Measurements from ENCODE around the gene IRX4.
"Not testable (repeated sequence)": the region's sequence is repeated elsewhere in the genome, so short reads cannot be mapped to it uniquely, and the experiment has no call there.

Gene IRX4

GRCh38 chr5:1877103-1878049 is 5.3 kb downstream of the IRX4 start:
- DNase-seq (ENCODE audit: low read depth), result no peak

- no peak for DNase-seq (ENCODE audit: low read depth)
Measured at GRCh38 chr5:1876660-1877064, 6.1 kb downstream of the IRX4 start.

- no peak for DNase-seq (ENCODE audit: low read depth)
Measured at GRCh38 chr5:1875843-1876659, 6.7 kb downstream of the IRX4 start.

- DNase-seq (ENCODE audit: low read depth), result no peak
Measured at GRCh38 chr5:1875281-1875842, 7.4 kb downstream of the IRX4 start.

- no peak for DNase-seq (ENCODE audit: low read depth)
Measured at GRCh38 chr5:1874771-1875220, 7.9 kb downstream of the IRX4 start.

GRCh38 chr5:1874348-1874747 is 8.4 kb downstream of the IRX4 start:
- DNase-seq (ENCODE audit: low read depth), result no peak

- no peak for DNase-seq (ENCODE audit: low read depth)
Measured at GRCh38 chr5:1873243-1873959, 9.3 kb downstream of the IRX4 start.

- no peak for DNase-seq (ENCODE audit: low read depth)
Measured at GRCh38 chr5:1871441-1871840, 11.3 kb downstream of the IRX4 start.

GRCh38 chr5:1870435-1871272 is 12.1 kb downstream of the IRX4 start:
- not testable (repeated sequence) for DNase-seq (ENCODE audit: low read depth)

GRCh38 chr5:1868886-1869475 is 13.7 kb downstream of the IRX4 start:
- DNase-seq (ENCODE audit: low read depth), result no peak

GRCh38 chr5:1867815-1868143 is 14.9 kb downstream of the IRX4 start:
- no peak for DNase-seq (ENCODE audit: low read depth)

GRCh38 chr5:1867114-1867814 is 15.5 kb downstream of the IRX4 start:
- DNase-seq (ENCODE audit: low read depth), result no peak

- DNase-seq (ENCODE audit: low read depth), result no peak
Measured at GRCh38 chr5:1865948-1866347, 16.8 kb downstream of the IRX4 start.

GRCh38 chr5:1865486-1865885 is 17.2 kb downstream of the IRX4 start:
- no peak for DNase-seq (ENCODE audit: low read depth)

- no peak for DNase-seq (ENCODE audit: low read depth)
Measured at GRCh38 chr5:1864896-1865440, 17.8 kb downstream of the IRX4 start.

- no peak for DNase-seq (ENCODE audit: low read depth)
Measured at GRCh38 chr5:1860949-1861348, 21.8 kb downstream of the IRX4 start.

GRCh38 chr5:1860021-1860610 is 22.6 kb downstream of the IRX4 start:
- DNase-seq (ENCODE audit: low read depth), result no peak

GRCh38 chr5:1859099-1859498 is 23.6 kb downstream of the IRX4 start:
- DNase-seq (ENCODE audit: low read depth), result no peak

- no peak for DNase-seq (ENCODE audit: low read depth)
Measured at GRCh38 chr5:1858436-1858835, 24.3 kb downstream of the IRX4 start.

- no peak for DNase-seq (ENCODE audit: low read depth)
Measured at GRCh38 chr5:1857256-1857600, 25.5 kb downstream of the IRX4 start.
